GM18511 (cell line): ENCODE results near the gene CTSF.
A peak's percentile ranks its signal among the peaks of the same experiment; 100 is the strongest.
"Not testable (repeated sequence)": the region's sequence is repeated elsewhere in the genome, so short reads cannot be mapped to it uniquely, and the experiment has no call there.

Experiments used
- ATAC-seq: cut with Tn5 transposase; IDR thresholded peaks from one replicate; pipeline ENCODE4 v1.9.1; 2021; ENCODE audit warnings: mild to moderate bottlenecking, moderate library complexity; ENCODE audit not compliant: unreplicated experiment

CTSF gene

GRCh38 chr11:66568124-66568916 lies at the start of gene CTSF:
TSS of gene CTSF (minus strand) at chr11:66568606. CDS start at chr11:66568486, 120 bp downstream.
- no peak for ATAC-seq

- ATAC-seq, result peak; percentile 24
Observed at GRCh38 chr11:66617155-66617834, 48.9 kb upstream of the CTSF start.

GRCh38 chr11:66616379-66617154 lies 48.2 kb upstream of the CTSF start, which contains the start of gene RBM14:
TSS of gene RBM14 (plus strand) at chr11:66616630. CDS start at chr11:66616721, 91 bp downstream.
- ATAC-seq, result peak; percentile 91

GRCh38 chr11:66614073-66614472 lies 45.7 kb upstream of the CTSF start:
- ATAC-seq, result no peak

- no peak for ATAC-seq
Observed at GRCh38 chr11:66612458-66612857, 44.1 kb upstream of the CTSF start.

GRCh38 chr11:66609721-66610617 lies 41.6 kb upstream of the CTSF start:
- ATAC-seq, result no peak

GRCh38 chr11:66607126-66607834 lies 38.9 kb upstream of the CTSF start:
- no peak for ATAC-seq

GRCh38 chr11:66606608-66607007 lies 38.2 kb upstream of the CTSF start:
- ATAC-seq, result not testable (repeated sequence)

- no peak for ATAC-seq
Observed at GRCh38 chr11:66604155-66604554, 35.7 kb upstream of the CTSF start.

- ATAC-seq, result no peak
Observed at GRCh38 chr11:66603072-66603471, 34.7 kb upstream of the CTSF start.

GRCh38 chr11:66600631-66601233 lies 32.3 kb upstream of the CTSF start:
- ATAC-seq, result no peak

- ATAC-seq, result no peak
Observed at GRCh38 chr11:66600219-66600618, 31.8 kb upstream of the CTSF start.

- no peak for ATAC-seq
Observed at GRCh38 chr11:66598993-66599392, 30.6 kb upstream of the CTSF start.

- ATAC-seq, result no peak
Observed at GRCh38 chr11:66595245-66595904, 27.0 kb upstream of the CTSF start.

- ATAC-seq, result no peak
Observed at GRCh38 chr11:66593650-66594049, 25.2 kb upstream of the CTSF start.

- ATAC-seq, result no peak
Observed at GRCh38 chr11:66593303-66593635, 24.9 kb upstream of the CTSF start.

- peak; percentile 94 for ATAC-seq
Observed at GRCh38 chr11:66592457-66593302, 24.3 kb upstream of the CTSF start, which contains the start of the genes CCDC87 and CCS. TSS of gene CCDC87 (minus strand) at chr11:66593063. CDS start at chr11:66593015, 48 bp downstream. TSS of gene CCS (plus strand) at chr11:66593185. CDS start at chr11:66593262, 77 bp downstream.

- no peak for ATAC-seq
Observed at GRCh38 chr11:66591175-66591574, 22.8 kb upstream of the CTSF start.
